BLaER1 (cell line): ENCODE measurements around the gene ATP6V0B.

Experiments used
- H3K27ac ChIP-seq: shearing (Covaris generic); formaldehyde crosslinking; 2 replicates; pipeline ENCODE4 v1.8.1; 2022
- H3K27me3 ChIP-seq: shearing (Covaris generic); formaldehyde crosslinking; 2 replicates; pipeline ENCODE4 v1.8.1; 2022
- H3K36me3 ChIP-seq: shearing (Covaris generic); formaldehyde crosslinking; 2 replicates; pipeline ENCODE4 v1.8.1; 2022
- H3K4me1 ChIP-seq: shearing (Covaris generic); formaldehyde crosslinking; 2 replicates; pipeline ENCODE4 v1.8.1; 2022
- H3K4me2 ChIP-seq: shearing (Covaris generic); formaldehyde crosslinking; 2 replicates; pipeline ENCODE4 v1.8.1; 2022
- H3K4me3 ChIP-seq: shearing (Covaris generic); formaldehyde crosslinking; 2 replicates; pipeline ENCODE4 v1.8.1; 2022
- H3K9ac ChIP-seq: shearing (Covaris generic); formaldehyde crosslinking; 2 replicates; pipeline ENCODE4 v1.8.1; 2022
- H3K9me3 ChIP-seq: shearing (Covaris generic); formaldehyde crosslinking; 2 replicates; pipeline ENCODE4 v1.8.1; 2022
- H4K20me1 ChIP-seq: shearing (Covaris generic); formaldehyde crosslinking; 2 replicates; pipeline ENCODE4 v1.8.1; 2022
- Cebpa-rat ChIP-seq: shearing (Covaris generic); IDR thresholded peaks from 2 replicates; pipeline ENCODE4 v1.8.1; 2022

The ATP6V0B gene

DNA sequence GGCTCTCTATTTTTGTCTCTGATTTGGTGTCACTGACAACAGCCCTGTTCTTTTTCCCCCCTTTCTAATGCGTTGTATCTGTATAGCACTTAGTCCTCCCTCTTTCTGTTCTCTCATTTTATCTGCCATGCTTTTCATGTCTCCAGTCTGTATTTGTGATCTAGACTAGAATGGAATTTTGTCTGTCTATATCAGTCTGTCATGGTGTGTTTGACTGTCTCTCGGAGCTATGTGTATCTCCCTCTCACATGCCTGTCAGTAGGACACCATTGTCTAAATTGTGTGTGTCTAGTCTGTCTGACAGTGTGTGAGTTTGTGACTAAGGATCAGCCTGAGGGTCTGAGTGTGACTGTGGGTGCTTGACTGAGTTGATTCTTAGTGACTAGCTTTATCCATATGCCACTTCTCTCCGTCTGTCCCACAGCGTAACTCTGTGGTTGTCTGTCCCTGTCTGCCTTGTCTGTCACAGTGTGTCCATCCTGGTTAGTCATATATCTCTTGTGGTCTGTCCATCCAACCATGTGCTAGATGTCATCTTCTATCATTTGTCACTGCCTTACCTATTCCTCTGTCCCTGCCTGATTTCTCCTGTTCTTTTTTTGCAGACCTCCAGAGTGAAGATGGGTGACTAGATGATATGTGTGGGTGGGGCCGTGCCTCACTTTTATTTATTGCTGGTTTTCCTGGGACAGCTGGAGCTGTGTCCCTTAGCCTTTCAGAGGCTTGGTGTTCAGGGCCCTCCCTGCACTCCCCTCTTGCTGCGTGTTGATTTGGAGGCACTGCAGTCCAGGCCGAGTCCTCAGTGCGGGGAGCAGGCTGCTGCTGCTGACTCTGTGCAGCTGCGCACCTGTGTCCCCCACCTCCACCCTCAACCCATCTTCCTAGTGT, 2.9 kb downstream of the ATP6V0B start:
- H3K4me3 ChIP-seq = peak overlapping the region; percentile 86; the same call in 1 of the 2 replicates
- peaks cover 53% of the 10 kb centered on the region for H3K36me3 ChIP-seq
- H3K9me3 ChIP-seq = no peaks in the 10 kb centered on the region
- H3K27ac ChIP-seq = no peak overlapping the region
- peak overlapping the region; percentile 94 for H3K4me2 ChIP-seq
- peaks cover 63% of the 10 kb centered on the region for H4K20me1 ChIP-seq
- no peak for TF ChIP-seq Cebpa-rat
- H3K4me1 ChIP-seq = peaks cover 62% of the 10 kb centered on the region
- H3K27me3 ChIP-seq = no peaks in the 10 kb centered on the region
- peak overlapping the region; percentile 96 for H3K9ac ChIP-seq

GRCh38 chr1:43978264-43978550, 3.4 kb downstream of the ATP6V0B start:
- peak overlapping the region; percentile 86 for H3K4me3 ChIP-seq
- H3K27ac ChIP-seq = peak overlapping the region; percentile 93; the same call in 1 of the 2 replicates
- no peaks in the 10 kb centered on the region for H3K9me3 ChIP-seq
- H3K9ac ChIP-seq = peak overlapping the region; percentile 90
- peaks cover 69% of the 10 kb centered on the region for H4K20me1 ChIP-seq
- peak overlapping the region; percentile 94 for H3K4me2 ChIP-seq
- H3K27me3 ChIP-seq = no peaks in the 10 kb centered on the region
- peaks cover 62% of the 10 kb centered on the region for H3K4me1 ChIP-seq
- peaks cover 53% of the 10 kb centered on the region for H3K36me3 ChIP-seq
- no peak for TF ChIP-seq Cebpa-rat

- Histone ChIP-seq H3K4me2 (peak within 1 kb of the TSS; percentile 94), H3K9me3 (no peaks in the 10 kb centered on the region), H3K36me3 (peaks cover 53% of the 10 kb centered on the region), H3K4me1 (peaks cover 61% of the 10 kb centered on the region), H3K4me3 (peak within 1 kb of the TSS; percentile 86), H3K27ac (peak within 1 kb of the TSS; percentile 93), H3K27me3 (no peaks in the 10 kb centered on the region), H3K9ac (peak within 1 kb of the TSS; percentile 90), H4K20me1 (peaks cover 74% of the 10 kb centered on the region)
- TF ChIP-seq Cebpa-rat = no peak
Observed at GRCh38 chr1:43978551-43979260, 3.9 kb downstream of the ATP6V0B start, which contains the start of gene B4GALT2. B4GALT2 (plus strand) TSS chr1:43979210; CDS start chr1:43981161, 1,951 bp downstream.

- H3K4me1 ChIP-seq = peaks cover 59% of the 10 kb centered on the region
- peak overlapping the region; percentile 94 for H3K4me2 ChIP-seq
- H3K27me3 ChIP-seq = no peaks in the 10 kb centered on the region
- no peak for TF ChIP-seq Cebpa-rat
- peak overlapping the region; percentile 93 for H3K27ac ChIP-seq
- H3K36me3 ChIP-seq = peaks cover 58% of the 10 kb centered on the region
- H3K9me3 ChIP-seq = no peaks in the 10 kb centered on the region
- peaks cover 79% of the 10 kb centered on the region for H4K20me1 ChIP-seq
- H3K4me3 ChIP-seq = peak overlapping the region; percentile 86
- H3K9ac ChIP-seq = peak overlapping the region; percentile 90
Observed at GRCh38 chr1:43979261-43979527, 4.4 kb downstream of the ATP6V0B start.

- TF ChIP-seq Cebpa-rat = no peak
- peak overlapping the region; percentile 94 for H3K4me2 ChIP-seq
- H3K4me1 ChIP-seq = peaks cover 57% of the 10 kb centered on the region
- peaks cover 63% of the 10 kb centered on the region for H3K36me3 ChIP-seq
- peak overlapping the region; percentile 93 for H3K27ac ChIP-seq
- H3K4me3 ChIP-seq = peak overlapping the region; percentile 86
- H3K9me3 ChIP-seq = no peaks in the 10 kb centered on the region
- H3K27me3 ChIP-seq = no peaks in the 10 kb centered on the region
- H3K9ac ChIP-seq = peak overlapping the region; percentile 90
- peaks cover 84% of the 10 kb centered on the region for H4K20me1 ChIP-seq
Observed at GRCh38 chr1:43979528-43980254, 4.9 kb downstream of the ATP6V0B start.

DNA sequence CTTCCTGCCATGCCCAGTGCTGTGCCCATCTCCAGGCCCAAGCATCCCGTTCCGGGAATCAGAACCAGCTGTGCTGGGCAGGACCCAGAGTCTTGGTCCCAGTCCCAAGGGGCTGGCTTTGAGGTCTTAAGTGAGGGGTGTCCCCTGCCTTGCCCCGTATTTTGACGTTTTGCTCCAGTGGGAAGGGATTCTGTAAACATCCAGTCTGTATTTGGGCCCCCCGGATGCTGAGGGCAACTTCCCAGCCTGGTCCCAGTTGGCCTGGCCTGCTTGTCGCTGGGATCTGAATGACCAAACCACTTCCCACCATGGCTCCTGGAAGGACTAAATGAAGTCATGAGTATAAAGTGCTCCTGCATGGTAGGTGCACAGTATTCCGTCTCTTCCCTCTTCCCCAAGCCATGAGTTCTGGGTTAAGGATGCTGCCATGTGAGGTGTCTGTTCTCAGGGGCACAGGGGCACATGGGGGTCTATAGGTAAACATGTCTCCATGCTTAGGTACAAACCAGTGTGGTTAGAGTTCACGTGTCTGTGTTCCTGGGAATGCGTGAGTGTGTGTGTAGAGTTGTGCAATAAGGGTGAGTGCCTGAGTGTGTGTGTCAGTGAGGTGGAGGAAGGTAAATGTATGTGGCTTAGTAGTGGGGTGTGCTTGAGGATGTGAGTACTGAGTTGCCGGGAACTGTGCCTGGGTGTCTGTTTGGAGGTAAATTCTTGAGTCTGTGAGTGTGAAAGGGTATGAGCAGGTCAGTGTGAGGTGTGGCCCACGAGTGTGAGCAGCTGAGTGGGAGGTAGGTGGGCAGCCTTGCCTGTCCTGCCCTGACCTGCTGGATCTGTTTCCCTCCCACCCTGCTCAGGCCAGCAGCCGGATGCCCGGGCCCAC, 5.7 kb downstream of the ATP6V0B start:
- Histone ChIP-seq H3K9ac (peak overlapping the region; percentile 90), H3K9me3 (no peaks in the 10 kb centered on the region), H3K27me3 (no peaks in the 10 kb centered on the region), H3K4me2 (peak overlapping the region; percentile 94), H3K4me3 (peak overlapping the region; percentile 86), H4K20me1 (peaks cover 81% of the 10 kb centered on the region), H3K36me3 (peaks cover 70% of the 10 kb centered on the region), H3K27ac (peak overlapping the region; percentile 93), H3K4me1 (peaks cover 57% of the 10 kb centered on the region)
- peak; percentile 37; the same call in 1 of the 2 replicates for TF ChIP-seq Cebpa-rat

DNA sequence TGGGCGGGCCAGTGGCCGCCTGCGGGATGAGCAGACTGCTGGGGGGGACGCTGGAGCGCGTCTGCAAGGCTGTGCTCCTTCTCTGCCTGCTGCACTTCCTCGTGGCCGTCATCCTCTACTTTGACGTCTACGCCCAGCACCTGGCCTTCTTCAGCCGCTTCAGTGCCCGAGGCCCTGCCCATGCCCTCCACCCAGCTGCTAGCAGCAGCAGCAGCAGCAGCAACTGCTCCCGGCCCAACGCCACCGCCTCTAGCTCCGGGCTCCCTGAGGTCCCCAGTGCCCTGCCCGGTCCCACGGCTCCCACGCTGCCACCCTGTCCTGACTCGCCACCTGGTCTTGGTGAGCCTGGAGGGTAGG, 6.4 kb downstream of the ATP6V0B start:
- peak overlapping the region; percentile 90 for H3K9ac ChIP-seq
- peaks cover 53% of the 10 kb centered on the region for H3K4me1 ChIP-seq
- no peak overlapping the region for H3K27ac ChIP-seq
- no peaks in the 10 kb centered on the region for H3K9me3 ChIP-seq
- peaks cover 75% of the 10 kb centered on the region for H4K20me1 ChIP-seq
- no peaks in the 10 kb centered on the region for H3K27me3 ChIP-seq
- TF ChIP-seq Cebpa-rat = no peak
- H3K4me3 ChIP-seq = peak overlapping the region; percentile 86; the same call in 1 of the 2 replicates
- peak overlapping the region; percentile 94 for H3K4me2 ChIP-seq
- peaks cover 75% of the 10 kb centered on the region for H3K36me3 ChIP-seq

- TF ChIP-seq Cebpa-rat = no peak
- peaks cover 48% of the 10 kb centered on the region for H3K4me1 ChIP-seq
- no peaks in the 10 kb centered on the region for H3K9me3 ChIP-seq
- no peak overlapping the region for H3K9ac ChIP-seq
- H3K27ac ChIP-seq = no peak overlapping the region
- H3K4me2 ChIP-seq = peak overlapping the region; percentile 94
- H3K27me3 ChIP-seq = no peaks in the 10 kb centered on the region
- H4K20me1 ChIP-seq = peaks cover 70% of the 10 kb centered on the region
- H3K36me3 ChIP-seq = peaks cover 75% of the 10 kb centered on the region
- no peak overlapping the region for H3K4me3 ChIP-seq
Observed at GRCh38 chr1:43981636-43982035, 6.9 kb downstream of the ATP6V0B start.

GRCh38 chr1:43982241-43982640, 7.5 kb downstream of the ATP6V0B start:
- no peak for TF ChIP-seq Cebpa-rat
- no peak overlapping the region for H3K9ac ChIP-seq

More at GRCh38 chr1:43982241-43982640, 7.5 kb downstream of the ATP6V0B start:
- peaks cover 75% of the 10 kb centered on the region for H3K36me3 ChIP-seq
- peaks cover 64% of the 10 kb centered on the region for H4K20me1 ChIP-seq
- H3K4me3 ChIP-seq = no peak overlapping the region
- H3K27ac ChIP-seq = no peak overlapping the region
- peaks cover 42% of the 10 kb centered on the region for H3K4me1 ChIP-seq
- H3K27me3 ChIP-seq = no peaks in the 10 kb centered on the region
- H3K4me2 ChIP-seq = peak overlapping the region; percentile 94; the same call in 1 of the 2 replicates
- no peaks in the 10 kb centered on the region for H3K9me3 ChIP-seq
